GM18519 (cell line): Measurements from ENCODE around the gene TACO1.

ENCODE experiments used
- ATAC-seq: cut with Tn5 transposase; IDR thresholded peaks from one replicate; pipeline ENCODE4 v1.9.1; 2021; ENCODE audit warnings: mild to moderate bottlenecking, moderate library complexity; ENCODE audit not compliant: unreplicated experiment, low FRiP score

Gene TACO1

DNA sequence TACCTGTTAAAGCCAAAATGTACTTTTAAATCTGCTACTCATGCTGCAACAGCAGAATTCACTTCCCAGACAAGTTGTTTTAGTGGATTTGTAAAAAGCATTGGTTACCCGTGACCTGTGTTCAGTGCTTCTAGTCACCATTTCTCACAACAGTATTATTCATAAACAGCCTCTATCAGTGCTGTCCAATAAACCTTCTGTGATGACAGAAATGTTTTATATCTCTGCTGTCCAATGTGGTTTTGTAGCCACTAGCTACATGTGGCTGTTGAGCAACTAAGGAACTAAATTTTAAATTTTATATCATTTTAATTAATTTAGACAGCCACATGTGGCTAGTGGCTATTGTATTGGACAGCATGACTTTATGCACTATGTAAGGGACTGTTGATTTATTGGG lies 34.1 kb downstream of the TACO1 start:
- no peak for ATAC-seq

DNA sequence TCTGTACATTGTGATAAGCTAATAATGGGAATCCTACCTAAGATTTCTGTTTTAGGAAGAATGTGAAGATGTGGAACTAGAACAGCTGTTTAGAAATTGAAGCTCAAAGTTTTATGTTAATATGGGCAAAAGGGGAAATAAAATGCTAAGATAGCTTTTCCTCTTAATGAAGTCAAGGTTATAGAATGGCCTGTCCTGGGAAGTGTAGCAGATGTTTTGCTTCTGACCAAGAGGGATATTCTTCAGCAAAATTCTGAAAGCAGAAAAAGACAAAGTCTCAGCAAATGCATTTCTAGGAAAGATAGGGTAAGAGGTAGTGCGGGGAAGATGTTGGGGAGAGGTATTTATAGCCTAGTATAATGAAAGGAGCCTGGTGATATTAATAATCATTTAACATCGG lies 34.6 kb downstream of the TACO1 start:
- no peak for ATAC-seq

DNA sequence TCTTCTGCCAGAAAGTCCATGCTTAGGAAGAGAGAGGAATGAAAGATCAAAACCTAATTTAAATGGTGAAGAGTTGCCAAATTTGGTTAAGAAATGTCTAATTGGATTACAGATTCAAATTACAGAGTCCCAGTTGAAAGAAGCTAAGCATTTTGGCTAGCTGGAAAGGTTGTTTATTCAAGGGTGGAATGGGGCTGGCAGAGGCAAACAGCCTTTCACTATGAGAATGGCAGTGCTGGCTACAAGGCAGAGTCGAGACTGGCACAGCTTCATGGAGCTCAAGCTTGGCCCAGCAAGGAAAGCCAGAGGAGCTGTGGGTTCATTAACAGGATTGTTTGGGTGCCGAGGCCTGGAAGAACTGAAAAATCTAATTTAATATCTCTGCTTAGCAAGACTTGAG lies 35.1 kb downstream of the TACO1 start:
- no peak for ATAC-seq

DNA sequence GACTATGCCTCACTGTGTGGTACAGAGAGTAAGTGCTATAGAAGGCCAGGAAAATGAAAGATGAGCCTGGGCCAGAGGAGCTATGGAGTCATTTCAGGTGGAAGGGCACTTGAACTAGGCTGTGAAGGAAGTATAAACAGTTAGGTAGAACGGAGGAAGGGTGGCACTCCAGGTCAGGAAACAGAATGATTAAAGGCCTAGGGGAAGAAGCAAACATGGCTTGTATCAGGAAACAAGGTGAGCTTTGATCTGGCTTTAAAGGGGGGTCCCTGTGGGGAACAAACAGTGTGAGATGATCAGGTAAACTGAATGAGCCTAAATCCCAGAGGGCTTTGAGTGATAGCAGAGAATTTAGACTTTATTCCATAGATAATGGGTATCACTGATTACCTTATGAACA lies 38.4 kb downstream of the TACO1 start:
- no peak for ATAC-seq

DNA sequence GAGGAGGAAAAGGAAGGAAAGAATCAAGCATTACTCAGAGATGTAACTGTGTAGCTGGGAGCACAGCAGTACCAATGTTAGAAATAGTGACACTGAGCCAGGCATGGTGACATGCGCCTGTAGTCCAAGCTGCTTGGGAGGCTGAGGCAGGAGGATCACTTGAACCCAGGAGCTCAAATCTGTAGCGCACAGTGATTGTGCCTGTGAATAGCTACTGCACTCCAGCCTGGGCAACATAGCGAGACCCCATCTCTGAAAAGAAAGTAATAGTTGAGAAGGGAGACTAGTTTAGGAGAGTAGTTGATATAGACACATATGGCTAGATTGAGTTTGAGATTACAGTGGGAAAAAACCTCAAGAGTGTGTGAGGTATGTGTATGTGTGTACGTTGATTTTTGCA lies 39.3 kb downstream of the TACO1 start:
- ATAC-seq = no peak

DNA sequence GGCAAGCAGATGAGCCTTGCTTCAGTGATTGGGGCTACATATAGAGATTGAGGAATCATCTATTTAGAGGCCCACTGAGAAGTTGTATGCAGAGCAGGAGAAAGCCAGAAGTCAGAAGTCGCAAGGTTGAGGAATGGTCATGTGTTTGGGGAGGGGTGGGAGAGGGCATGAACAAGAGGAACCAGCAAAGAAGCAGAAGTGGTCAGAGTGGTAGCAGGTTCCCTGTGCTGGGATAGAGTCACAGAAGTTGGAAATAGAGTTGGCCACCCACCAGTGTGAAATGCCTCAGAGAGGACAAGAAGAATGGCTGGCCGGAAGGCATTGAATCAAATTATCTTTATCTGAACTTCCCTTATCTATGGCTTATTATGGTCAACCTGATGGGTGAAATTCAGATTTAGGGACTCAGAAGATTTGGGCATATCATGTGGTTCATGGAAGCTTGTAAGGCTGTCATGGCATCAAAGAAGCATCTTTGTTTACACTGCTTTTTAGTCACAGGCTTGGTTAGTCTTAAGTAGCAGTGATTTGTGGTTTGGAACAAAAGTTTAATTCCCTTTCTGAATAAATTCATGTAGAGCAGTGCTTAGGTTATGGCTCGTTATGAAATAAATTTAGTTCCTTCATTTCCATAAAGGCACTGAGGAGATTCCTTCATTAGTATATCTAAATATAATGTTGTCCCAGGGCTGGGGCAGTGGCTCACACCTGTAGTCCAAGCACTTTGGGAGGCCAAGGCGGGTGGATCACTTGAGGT lies 41.2 kb downstream of the TACO1 start:
- ATAC-seq = no peak

DNA sequence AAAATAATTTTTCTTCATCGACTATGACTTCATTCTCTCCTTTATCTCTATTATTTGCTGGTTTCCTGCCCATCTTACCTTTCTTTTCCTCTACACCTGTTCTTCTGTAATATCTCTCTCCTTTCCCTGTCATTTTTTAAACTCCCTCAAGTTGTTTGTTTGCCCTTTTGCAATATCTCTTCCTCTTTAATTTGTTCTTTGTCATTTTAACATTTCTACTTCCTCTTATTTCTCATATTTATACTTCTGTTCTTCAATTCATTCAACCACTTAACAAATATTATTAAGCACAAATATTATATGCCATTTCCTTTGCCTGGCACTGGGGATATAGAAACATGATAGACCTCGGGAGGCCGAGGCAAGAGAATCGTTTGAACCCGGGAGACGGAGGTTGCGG lies 44.2 kb downstream of the TACO1 start:
- no peak for ATAC-seq

DNA sequence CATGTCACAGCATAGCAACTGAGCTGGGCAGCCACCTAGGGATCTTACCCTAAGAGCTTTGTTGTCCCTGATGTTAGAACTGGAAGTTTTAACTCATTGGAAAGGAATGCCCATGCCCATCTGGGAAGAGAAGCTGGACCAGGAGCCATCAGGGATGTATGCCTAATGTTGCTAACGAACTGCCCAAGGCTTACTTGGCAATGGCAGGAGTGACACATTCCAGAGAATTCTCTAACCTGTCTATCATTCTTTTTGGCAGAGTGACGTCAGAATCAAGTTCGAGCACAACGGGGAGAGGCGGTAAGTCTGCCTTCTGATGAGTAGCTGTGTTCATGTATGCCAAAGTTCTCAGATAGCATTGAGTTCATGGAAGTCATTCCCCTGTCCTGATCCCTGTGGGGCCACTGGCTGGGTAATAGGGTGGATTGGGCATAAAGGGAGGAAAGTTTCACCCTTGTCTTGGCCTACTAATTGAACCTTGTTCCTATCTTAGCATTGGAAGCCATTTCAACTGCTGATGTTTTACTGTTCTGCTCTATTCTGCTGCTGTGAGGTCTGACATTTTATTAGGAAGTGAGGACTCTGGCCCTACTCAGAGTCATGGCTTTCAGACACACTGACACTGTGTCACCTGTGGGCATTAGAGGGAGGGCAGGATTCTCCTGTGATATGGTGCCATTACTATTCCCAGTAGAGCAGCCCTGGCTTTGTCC lies 45.2 kb downstream of the TACO1 start:
- peak; percentile 50 for ATAC-seq

DNA sequence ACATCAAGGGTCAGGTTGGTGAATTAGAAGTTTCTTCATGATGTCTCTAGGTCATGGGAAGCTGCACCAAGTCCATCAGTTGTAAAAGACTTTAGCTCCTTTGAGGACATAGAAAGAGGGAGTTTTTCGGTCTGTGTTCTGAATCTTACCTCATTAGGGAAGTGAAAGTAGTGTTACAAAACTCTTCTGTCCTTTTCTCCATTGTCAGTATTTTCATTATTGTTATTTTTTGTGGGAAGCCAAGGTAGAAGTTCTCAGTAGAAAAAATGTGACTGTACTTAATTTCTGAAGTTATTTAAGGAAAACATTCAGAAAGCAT lies 45.8 kb downstream of the TACO1 start:
- peak; percentile 79 for ATAC-seq

DNA sequence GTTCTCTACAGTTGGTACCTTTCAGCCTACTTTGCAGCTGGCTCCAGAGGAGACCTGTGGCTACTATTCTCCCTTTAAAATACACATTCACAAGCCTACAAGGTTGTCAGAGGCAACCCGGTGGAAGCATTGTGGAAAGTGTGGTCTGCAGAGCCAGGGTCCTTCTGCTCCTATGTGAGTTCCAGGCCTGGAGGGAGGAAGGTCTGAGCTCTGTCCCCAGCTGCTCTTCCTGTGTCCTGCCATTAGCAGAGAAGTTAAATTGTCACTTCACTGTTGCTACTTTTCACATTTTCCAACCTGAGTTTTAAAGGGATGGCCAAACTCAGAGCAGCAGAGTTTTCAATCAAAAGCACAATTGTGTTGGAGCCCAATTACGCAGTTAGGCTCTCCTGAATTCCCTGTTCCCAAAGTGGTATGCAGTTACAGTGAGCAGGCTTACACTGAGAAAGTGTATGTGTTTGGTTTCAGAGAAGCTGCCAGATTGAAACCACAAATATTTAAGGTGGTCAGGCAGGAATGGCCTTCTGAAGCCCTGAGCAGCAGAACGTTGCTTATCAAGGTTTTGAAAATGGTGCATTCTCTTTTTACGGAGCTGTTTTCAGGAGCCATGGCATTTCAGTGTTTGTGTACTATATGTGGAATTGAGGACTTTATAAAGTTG lies 46.5 kb downstream of the TACO1 start:
- ATAC-seq = no peak

DNA sequence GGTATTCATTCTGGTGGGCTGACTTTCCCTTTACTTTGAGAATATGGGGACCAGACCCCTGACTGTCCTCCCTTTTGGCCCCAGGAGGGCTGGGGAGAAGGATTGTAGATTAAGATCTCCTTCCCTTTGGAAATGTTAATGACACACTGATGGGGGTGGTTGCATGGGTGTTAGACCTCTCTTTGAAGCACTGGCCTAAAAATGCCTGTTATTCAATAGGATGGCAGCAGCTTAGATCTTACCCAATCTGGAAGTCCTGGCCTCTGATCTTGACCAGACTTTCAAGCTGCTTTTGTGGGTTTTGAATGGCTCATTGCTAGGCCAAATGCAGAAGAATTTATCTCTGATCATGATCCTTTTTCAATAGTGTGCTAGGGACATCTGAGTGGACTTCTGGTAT lies 47.2 kb downstream of the TACO1 start:
- ATAC-seq = no peak

DNA sequence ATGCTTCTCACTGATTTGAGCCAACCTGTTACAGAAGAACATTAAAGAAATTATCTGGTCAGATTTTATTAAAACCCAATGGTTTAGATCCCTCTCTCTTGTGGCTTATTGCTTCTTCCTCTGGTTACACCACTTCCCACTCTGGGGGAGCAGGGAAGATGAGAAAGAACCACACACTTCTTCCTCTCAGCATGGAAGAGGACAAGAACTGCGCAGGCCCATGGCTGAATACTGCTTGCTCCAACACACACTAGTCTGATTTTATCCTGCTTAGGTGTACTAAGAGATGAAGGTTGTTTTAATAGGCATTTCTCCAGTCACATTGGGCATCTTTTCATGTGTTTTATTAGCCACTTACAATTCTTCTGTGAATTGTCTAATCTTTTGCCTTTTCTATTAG lies 49.1 kb downstream of the TACO1 start:
- no peak for ATAC-seq

DNA sequence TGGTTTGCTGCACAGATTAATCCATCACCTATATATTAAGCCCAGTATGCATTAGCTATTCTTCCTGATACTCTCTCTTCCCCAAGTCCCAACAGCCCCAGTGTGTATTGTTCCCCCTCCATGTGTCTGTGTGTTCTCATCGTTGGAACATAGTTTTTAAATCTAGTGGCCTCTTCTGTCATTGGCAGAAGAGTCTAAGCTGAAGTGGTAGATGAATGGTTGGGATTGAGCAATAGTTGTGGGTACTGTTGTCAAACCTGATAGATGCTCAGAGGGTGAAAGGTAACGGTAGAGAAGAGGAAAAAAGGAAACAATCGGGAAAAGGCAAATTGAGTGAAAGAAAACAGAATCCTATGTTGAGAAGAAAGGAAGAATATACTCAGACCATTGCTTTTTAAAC lies 51.4 kb downstream of the TACO1 start:
- ATAC-seq = no peak

DNA sequence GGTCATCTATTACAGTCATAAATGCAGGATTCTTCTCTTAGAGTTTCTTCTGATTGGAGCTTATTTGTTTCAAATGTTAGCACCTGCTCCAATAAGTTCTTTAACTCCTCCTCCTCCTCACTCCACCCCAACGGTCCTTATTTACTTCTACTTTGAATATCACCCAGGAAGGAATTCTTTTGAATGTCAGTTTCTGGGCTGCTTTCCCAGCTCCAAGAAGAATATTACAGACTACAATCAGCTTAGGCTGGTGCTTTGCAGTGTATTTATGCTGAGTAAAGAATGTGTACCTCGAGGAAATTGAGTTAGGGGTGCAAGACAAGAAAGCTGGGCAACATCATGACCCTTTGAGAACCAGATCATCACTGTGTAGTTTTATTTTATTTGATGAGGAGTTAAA lies 52.4 kb downstream of the TACO1 start:
- no peak for ATAC-seq

DNA sequence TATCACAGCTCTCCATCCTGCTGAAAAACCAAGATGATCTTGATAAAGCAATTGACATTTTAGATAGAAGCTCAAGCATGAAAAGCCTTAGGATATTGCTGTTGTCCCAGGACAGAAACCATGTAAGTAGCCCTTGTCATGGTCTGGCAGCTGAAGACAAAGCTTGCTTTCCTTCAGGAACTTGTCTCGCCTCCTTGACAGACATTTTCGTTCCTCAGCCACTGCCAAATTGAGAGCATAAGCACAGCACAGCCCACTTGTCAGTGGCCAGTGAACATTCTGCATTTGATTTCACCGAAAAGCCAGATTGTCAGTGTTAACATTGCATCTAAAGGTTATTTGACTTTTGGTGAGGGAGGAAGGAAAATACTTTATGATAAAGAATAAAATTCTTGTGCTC lies 57.1 kb downstream of the TACO1 start:
- ATAC-seq = no peak
